GM23338 (cell line): Measurements from ENCODE around the gene ANO7. TPM values are rescaled to one million over a fixed set of nuclear protein-coding genes. Genes with fewer than 3 reads are reported as not detected.

ENCODE experiments used
- ATAC-seq: fragments of 200-7000 bp; cut with Tn5 transposase; 3 replicates; pipeline ENCODE4 v1.9.1; 2020
- DNase-seq: peaks from one replicate; pipeline ENCODE4 v3.0.0-alpha.2; 2015; ENCODE audit warnings: low spot score
- H2AFZ ChIP-seq: fragments of 200-600 bp; sonication (generic); 2 replicates; pipeline ENCODE4 v1.8.0; 2016; ENCODE audit warnings: antibody characterized with exemption, mild to moderate bottlenecking, moderate library complexity
- H3F3A ChIP-seq: fragments of 200-600 bp; sonication (generic); replicated peaks from 2 replicates; pipeline ENCODE4 v1.8.0; 2017; ENCODE audit warnings: antibody characterized with exemption, mixed run types, low read depth
- H3K27ac ChIP-seq: fragments of 200-600 bp; sonication (generic); 2 replicates; pipeline ENCODE4 v1.6.1; 2016; ENCODE audit warnings: low read depth
- H3K27me3 ChIP-seq: fragments of 200-600 bp; sonication (generic); 2 replicates; pipeline ENCODE4 v1.8.0; 2016; ENCODE audit warnings: mild to moderate bottlenecking, mixed run types, moderate library complexity; ENCODE audit not compliant: insufficient read depth
- H3K36me3 ChIP-seq: fragments of 200-600 bp; sonication (generic); 2 replicates; pipeline ENCODE4 v1.8.0; 2016; ENCODE audit warnings: mild to moderate bottlenecking; ENCODE audit not compliant: insufficient read depth
- H3K4me1 ChIP-seq: fragments of 200-600 bp; sonication (generic); 2 replicates; pipeline ENCODE4 v1.8.0; 2016; ENCODE audit warnings: mild to moderate bottlenecking, moderate library complexity; ENCODE audit not compliant: insufficient read depth
- H3K4me2 ChIP-seq: fragments of 200-600 bp; sonication (generic); 2 replicates; pipeline ENCODE4 v1.7.1; 2017; ENCODE audit warnings: mixed run types
- H3K4me3 ChIP-seq: fragments of 200-600 bp; sonication (generic); 2 replicates; pipeline ENCODE4 v1.6.1; 2016; ENCODE audit warnings: mixed run types
- H3K79me2 ChIP-seq: fragments of 200-600 bp; sonication (generic); replicated peaks from 2 replicates; pipeline ENCODE4 v1.8.0; 2017; ENCODE audit warnings: mild to moderate bottlenecking; ENCODE audit not compliant: insufficient read depth
- H3K9me2 ChIP-seq: fragments of 200-600 bp; sonication (generic); 2 replicates; pipeline ENCODE4 v1.8.0; 2017; ENCODE audit not compliant: insufficient read depth
- H4K20me1 ChIP-seq: fragments of 200-600 bp; sonication (generic); replicated peaks from 2 replicates; pipeline ENCODE4 v1.8.0; 2017; ENCODE audit warnings: mild to moderate bottlenecking; ENCODE audit not compliant: insufficient read depth
- H3K27ac Mint-ChIP-seq: 2 replicates; pipeline ENCODE4 v1.8.0; 2020; ENCODE audit warnings: inconsistent platforms, mild to moderate bottlenecking, moderate library complexity, mixed read lengths
- H3K27me3 Mint-ChIP-seq: 3 replicates; pipeline ENCODE4 v1.8.0; 2022; ENCODE audit warnings: low read depth, mild to moderate bottlenecking, moderate library complexity, mixed read lengths, inconsistent platforms; ENCODE audit not compliant: insufficient read depth, poor library complexity
- H3K36me3 Mint-ChIP-seq: 3 replicates; pipeline ENCODE4 v1.8.0; 2021; ENCODE audit warnings: low read depth, mild to moderate bottlenecking, inconsistent platforms, moderate library complexity, mixed read lengths
- H3K4me1 Mint-ChIP-seq: 3 replicates; pipeline ENCODE4 v1.8.0; 2020; ENCODE audit warnings: mild to moderate bottlenecking, inconsistent platforms, mixed read lengths
- H3K4me3 Mint-ChIP-seq: 3 replicates; pipeline ENCODE4 v1.8.0; 2021; ENCODE audit warnings: moderate library complexity, mild to moderate bottlenecking, inconsistent platforms, mixed read lengths
- H3K9me3 Mint-ChIP-seq: 3 replicates; pipeline ENCODE4 v1.8.0; 2020; ENCODE audit warnings: moderate library complexity, mild to moderate bottlenecking, inconsistent platforms, mixed read lengths
- CREB1 ChIP-seq: fragments of 250-450 bp; sonication (Bioruptor Pico); IDR thresholded peaks from 2 replicates; pipeline ENCODE4 v1.5.0; 2020; ENCODE audit warnings: low read depth, mild to moderate bottlenecking, moderate library complexity
- EZH2 ChIP-seq: fragments of 200-600 bp; sonication (generic); IDR thresholded peaks from one replicate; pipeline ENCODE4 v1.8.0; 2017; ENCODE audit warnings: antibody characterized with exemption, mild to moderate bottlenecking, low read depth; ENCODE audit not compliant: unreplicated experiment
- EZH2phosphoT487 ChIP-seq: fragments of 200-600 bp; sonication (generic); IDR thresholded peaks from one replicate; pipeline ENCODE4 v1.8.1; 2018; ENCODE audit warnings: antibody characterized with exemption; ENCODE audit not compliant: unreplicated experiment
- JUNB ChIP-seq: IDR thresholded peaks from one replicate; pipeline ENCODE4 v1.6.1; 2016; ENCODE audit warnings: antibody characterized with exemption; ENCODE audit not compliant: unreplicated experiment
- NANOG ChIP-seq: IDR thresholded peaks from 2 replicates; pipeline ENCODE4 v1.6.1; 2016; ENCODE audit warnings: antibody characterized with exemption, borderline replicate concordance
- POLR2AphosphoS5 ChIP-seq: IDR thresholded peaks from 2 replicates; pipeline ENCODE4 v1.6.1; 2016; ENCODE audit warnings: antibody characterized with exemption, low read depth
- ZNF114 ChIP-seq: fragments of 250-450 bp; sonication (Bioruptor Pico); IDR thresholded peaks from 2 replicates; pipeline ENCODE4 v1.5.0; 2020; ENCODE audit warnings: mild to moderate bottlenecking, moderate library complexity
- ZNF331 ChIP-seq: fragments of 250-450 bp; sonication (Bioruptor Pico); IDR thresholded peaks from 2 replicates; pipeline ENCODE4 v1.5.0; 2020; ENCODE audit warnings: low read depth, mild to moderate bottlenecking, moderate library complexity
- polyA plus RNA-seq: library from polyadenylated mRNA; unstranded; fragments of >200 nt; fragmentation: Nextera tagmentation; extraction: Ambion mirVana; gene quantifications from 2 replicates; pipeline ENCODE4 v1.2.1, GENCODE V29; 2016
- total RNA-seq: library from RNA; depleted of rRNA; stranded (reverse); fragments of >200 nt; shearing (Covaris generic); gene quantifications from 2 replicates; pipeline ENCODE4 v1.2.3, GENCODE V29; 2014
- TF ChIP-seq, protein P1 (sequence below), 2 experiments: fragments of 200-600 bp in 1 of 2; sonication (generic) in 1 of 2; conservative IDR thresholded peaks; 2 replicates each; pipeline versions ENCODE4 v1.5.1 to v1.6.1; 2016 to 2017; ENCODE audit warnings: antibody characterized with exemption in 2 of 2, low read depth in 2 of 2, mild to moderate bottlenecking in 2 of 2, moderate library complexity in 1 of 2
- TF ChIP-seq, protein P2 (sequence below): IDR thresholded peaks from one replicate; pipeline ENCODE4 v1.6.1; 2018; ENCODE audit warnings: antibody characterized with exemption; ENCODE audit not compliant: unreplicated experiment
- TF ChIP-seq, protein P3 (sequence below): IDR thresholded peaks from 2 replicates; pipeline ENCODE4 v1.6.1; 2016; ENCODE audit warnings: antibody characterized with exemption
- TF ChIP-seq, protein P4 (sequence below): fragments of 250-450 bp; sonication (Bioruptor Pico); IDR thresholded peaks from 2 replicates; pipeline ENCODE4 v1.5.0; 2020; ENCODE audit warnings: mild to moderate bottlenecking, moderate library complexity

The ANO7 gene
- total and polyA plus RNA-seq, 2 experiments from 2014 or later, result 3.6 to 5.1 TPM

DNA sequence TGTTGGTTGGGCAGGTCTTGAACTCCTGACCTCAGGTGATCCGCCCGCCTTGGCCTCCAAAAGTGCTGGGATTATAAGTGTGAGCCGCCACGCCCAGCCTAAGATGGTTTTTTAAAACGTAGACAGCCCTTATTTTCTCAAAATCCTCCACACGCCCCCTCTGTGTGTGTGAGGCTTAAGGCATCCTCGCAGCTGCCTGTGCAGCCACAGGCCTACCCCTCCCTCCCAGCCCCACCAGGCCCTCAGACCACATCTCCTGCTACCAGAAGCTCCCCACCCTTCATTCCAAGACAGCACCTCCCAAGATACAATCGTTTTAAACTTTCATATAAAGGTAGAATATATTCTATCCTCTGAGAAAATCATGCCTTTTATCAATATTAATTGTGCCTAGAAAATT lies 4.8 kb downstream of the ANO7 start:
- Histone ChIP-seq H3K4me1 (no peaks in the 10 kb centered on the region), H3K4me2 (no peak overlapping the region), H4K20me1 (no peaks in the 10 kb centered on the region), H3K27ac (no peak overlapping the region), H3K9me2 (no peaks in the 10 kb centered on the region), H3K4me3 (no peak overlapping the region), H3K79me2 (no peaks in the 10 kb centered on the region), H3F3A (no peaks in the 10 kb centered on the region), H3K36me3 (no peaks in the 10 kb centered on the region), H3K27me3 (no peaks in the 10 kb centered on the region), H2AFZ (no peak overlapping the region)
- no peaks in the 10 kb centered on the region for H3K36me3 Mint-ChIP-seq
- ATAC-seq (no peak), DNase-seq (no peak)
- H3K4me1 Mint-ChIP-seq, result no peaks in the 10 kb centered on the region; the same call in 2 of the 3 replicates
- no peaks in the 10 kb centered on the region; the same call in 2 of the 3 replicates for H3K9me3 Mint-ChIP-seq
- no peak overlapping the region for H3K4me3 Mint-ChIP-seq
- H3K27ac Mint-ChIP-seq, result no peak overlapping the region
- TF ChIP-seq, protein P1, sequence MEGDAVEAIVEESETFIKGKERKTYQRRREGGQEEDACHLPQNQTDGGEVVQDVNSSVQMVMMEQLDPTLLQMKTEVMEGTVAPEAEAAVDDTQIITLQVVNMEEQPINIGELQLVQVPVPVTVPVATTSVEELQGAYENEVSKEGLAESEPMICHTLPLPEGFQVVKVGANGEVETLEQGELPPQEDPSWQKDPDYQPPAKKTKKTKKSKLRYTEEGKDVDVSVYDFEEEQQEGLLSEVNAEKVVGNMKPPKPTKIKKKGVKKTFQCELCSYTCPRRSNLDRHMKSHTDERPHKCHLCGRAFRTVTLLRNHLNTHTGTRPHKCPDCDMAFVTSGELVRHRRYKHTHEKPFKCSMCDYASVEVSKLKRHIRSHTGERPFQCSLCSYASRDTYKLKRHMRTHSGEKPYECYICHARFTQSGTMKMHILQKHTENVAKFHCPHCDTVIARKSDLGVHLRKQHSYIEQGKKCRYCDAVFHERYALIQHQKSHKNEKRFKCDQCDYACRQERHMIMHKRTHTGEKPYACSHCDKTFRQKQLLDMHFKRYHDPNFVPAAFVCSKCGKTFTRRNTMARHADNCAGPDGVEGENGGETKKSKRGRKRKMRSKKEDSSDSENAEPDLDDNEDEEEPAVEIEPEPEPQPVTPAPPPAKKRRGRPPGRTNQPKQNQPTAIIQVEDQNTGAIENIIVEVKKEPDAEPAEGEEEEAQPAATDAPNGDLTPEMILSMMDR (conservative IDR thresholded peaks at IDR 0.05; ENCODE audit: low read depth in 2 of 2), result no peak
- TF ChIP-seq, protein P2, sequence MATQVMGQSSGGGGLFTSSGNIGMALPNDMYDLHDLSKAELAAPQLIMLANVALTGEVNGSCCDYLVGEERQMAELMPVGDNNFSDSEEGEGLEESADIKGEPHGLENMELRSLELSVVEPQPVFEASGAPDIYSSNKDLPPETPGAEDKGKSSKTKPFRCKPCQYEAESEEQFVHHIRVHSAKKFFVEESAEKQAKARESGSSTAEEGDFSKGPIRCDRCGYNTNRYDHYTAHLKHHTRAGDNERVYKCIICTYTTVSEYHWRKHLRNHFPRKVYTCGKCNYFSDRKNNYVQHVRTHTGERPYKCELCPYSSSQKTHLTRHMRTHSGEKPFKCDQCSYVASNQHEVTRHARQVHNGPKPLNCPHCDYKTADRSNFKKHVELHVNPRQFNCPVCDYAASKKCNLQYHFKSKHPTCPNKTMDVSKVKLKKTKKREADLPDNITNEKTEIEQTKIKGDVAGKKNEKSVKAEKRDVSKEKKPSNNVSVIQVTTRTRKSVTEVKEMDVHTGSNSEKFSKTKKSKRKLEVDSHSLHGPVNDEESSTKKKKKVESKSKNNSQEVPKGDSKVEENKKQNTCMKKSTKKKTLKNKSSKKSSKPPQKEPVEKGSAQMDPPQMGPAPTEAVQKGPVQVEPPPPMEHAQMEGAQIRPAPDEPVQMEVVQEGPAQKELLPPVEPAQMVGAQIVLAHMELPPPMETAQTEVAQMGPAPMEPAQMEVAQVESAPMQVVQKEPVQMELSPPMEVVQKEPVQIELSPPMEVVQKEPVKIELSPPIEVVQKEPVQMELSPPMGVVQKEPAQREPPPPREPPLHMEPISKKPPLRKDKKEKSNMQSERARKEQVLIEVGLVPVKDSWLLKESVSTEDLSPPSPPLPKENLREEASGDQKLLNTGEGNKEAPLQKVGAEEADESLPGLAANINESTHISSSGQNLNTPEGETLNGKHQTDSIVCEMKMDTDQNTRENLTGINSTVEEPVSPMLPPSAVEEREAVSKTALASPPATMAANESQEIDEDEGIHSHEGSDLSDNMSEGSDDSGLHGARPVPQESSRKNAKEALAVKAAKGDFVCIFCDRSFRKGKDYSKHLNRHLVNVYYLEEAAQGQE, result no peak
- TF ChIP-seq EZH2phosphoT487, result no peak
- no peak for TF ChIP-seq CREB1 (CRISPR knock-in tag)
- no peak for TF ChIP-seq POLR2AphosphoS5
- no peak for TF ChIP-seq ZNF331 (CRISPR knock-in tag)
- no peak for TF ChIP-seq NANOG
- no peak for TF ChIP-seq JUNB
- TF ChIP-seq, protein P3, sequence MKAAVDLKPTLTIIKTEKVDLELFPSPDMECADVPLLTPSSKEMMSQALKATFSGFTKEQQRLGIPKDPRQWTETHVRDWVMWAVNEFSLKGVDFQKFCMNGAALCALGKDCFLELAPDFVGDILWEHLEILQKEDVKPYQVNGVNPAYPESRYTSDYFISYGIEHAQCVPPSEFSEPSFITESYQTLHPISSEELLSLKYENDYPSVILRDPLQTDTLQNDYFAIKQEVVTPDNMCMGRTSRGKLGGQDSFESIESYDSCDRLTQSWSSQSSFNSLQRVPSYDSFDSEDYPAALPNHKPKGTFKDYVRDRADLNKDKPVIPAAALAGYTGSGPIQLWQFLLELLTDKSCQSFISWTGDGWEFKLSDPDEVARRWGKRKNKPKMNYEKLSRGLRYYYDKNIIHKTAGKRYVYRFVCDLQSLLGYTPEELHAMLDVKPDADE, result no peak
- TF ChIP-seq, protein P4, sequence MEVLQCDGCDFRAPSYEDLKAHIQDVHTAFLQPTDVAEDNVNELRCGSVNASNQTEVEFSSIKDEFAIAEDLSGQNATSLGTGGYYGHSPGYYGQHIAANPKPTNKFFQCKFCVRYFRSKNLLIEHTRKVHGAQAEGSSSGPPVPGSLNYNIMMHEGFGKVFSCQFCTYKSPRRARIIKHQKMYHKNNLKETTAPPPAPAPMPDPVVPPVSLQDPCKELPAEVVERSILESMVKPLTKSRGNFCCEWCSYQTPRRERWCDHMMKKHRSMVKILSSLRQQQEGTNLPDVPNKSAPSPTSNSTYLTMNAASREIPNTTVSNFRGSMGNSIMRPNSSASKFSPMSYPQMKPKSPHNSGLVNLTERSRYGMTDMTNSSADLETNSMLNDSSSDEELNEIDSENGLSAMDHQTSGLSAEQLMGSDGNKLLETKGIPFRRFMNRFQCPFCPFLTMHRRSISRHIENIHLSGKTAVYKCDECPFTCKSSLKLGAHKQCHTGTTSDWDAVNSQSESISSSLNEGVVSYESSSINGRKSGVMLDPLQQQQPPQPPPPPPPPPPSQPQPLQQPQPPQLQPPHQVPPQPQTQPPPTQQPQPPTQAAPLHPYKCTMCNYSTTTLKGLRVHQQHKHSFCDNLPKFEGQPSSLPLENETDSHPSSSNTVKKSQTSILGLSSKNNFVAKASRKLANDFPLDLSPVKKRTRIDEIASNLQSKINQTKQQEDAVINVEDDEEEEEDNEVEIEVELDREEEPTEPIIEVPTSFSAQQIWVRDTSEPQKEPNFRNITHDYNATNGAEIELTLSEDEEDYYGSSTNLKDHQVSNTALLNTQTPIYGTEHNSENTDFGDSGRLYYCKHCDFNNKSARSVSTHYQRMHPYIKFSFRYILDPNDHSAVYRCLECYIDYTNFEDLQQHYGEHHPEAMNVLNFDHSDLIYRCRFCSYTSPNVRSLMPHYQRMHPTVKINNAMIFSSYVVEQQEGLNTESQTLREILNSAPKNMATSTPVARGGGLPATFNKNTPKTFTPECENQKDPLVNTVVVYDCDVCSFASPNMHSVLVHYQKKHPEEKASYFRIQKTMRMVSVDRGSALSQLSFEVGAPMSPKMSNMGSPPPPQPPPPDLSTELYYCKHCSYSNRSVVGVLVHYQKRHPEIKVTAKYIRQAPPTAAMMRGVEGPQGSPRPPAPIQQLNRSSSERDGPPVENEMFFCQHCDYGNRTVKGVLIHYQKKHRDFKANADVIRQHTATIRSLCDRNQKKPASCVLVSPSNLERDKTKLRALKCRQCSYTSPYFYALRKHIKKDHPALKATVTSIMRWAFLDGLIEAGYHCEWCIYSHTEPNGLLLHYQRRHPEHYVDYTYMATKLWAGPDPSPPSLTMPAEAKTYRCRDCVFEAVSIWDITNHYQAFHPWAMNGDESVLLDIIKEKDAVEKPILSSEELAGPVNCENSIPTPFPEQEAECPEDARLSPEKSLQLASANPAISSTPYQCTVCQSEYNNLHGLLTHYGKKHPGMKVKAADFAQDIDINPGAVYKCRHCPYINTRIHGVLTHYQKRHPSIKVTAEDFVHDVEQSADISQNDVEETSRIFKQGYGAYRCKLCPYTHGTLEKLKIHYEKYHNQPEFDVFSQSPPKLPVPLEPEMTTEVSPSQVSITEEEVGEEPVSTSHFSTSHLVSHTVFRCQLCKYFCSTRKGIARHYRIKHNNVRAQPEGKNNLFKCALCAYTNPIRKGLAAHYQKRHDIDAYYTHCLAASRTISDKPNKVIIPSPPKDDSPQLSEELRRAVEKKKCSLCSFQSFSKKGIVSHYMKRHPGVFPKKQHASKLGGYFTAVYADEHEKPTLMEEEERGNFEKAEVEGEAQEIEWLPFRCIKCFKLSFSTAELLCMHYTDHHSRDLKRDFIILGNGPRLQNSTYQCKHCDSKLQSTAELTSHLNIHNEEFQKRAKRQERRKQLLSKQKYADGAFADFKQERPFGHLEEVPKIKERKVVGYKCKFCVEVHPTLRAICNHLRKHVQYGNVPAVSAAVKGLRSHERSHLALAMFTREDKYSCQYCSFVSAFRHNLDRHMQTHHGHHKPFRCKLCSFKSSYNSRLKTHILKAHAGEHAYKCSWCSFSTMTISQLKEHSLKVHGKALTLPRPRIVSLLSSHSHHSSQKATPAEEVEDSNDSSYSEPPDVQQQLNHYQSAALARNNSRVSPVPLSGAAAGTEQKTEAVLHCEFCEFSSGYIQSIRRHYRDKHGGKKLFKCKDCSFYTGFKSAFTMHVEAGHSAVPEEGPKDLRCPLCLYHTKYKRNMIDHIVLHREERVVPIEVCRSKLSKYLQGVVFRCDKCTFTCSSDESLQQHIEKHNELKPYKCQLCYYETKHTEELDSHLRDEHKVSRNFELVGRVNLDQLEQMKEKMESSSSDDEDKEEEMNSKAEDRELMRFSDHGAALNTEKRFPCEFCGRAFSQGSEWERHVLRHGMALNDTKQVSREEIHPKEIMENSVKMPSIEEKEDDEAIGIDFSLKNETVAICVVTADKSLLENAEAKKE (CRISPR knock-in tag), result no peak
- TF ChIP-seq EZH2, result no peak
- no peak for TF ChIP-seq ZNF114 (CRISPR knock-in tag)
- peaks cover 6% of the 10 kb centered on the region for H3K27me3 Mint-ChIP-seq
